Stimulated activated CD4-positive, alpha-beta T cell treated with anti-CD3 and anti-CD28 coated beads, Interleukin-2, amount 100 ng/mL, for 4 hours (primary cell): ENCODE results near the gene UBAP1L.
"Not testable (repeated sequence)": the region's sequence is repeated elsewhere in the genome, so short reads cannot be mapped to it uniquely, and the experiment has no call there.

Experiments used
- DNase-seq: peaks from one replicate; pipeline ENCODE4 v3.0.0-alpha.2; 2020; ENCODE audit warnings: low read depth

The UBAP1L gene

GRCh38 chr15:65115086-65115485, at the start of gene UBAP1L:
TSS of gene UBAP1L (minus strand) at chr15:65115200. CDS start at chr15:65106215, 8,985 bp downstream.
- DNase-seq, result no peak

- DNase-seq, result no peak
Observed at GRCh38 chr15:65164139-65164538, 49.1 kb upstream of the UBAP1L start.

GRCh38 chr15:65163041-65163440, 48.0 kb upstream of the UBAP1L start:
- DNase-seq, result no peak

- no peak for DNase-seq
Observed at GRCh38 chr15:65156692-65157091, 41.7 kb upstream of the UBAP1L start.

GRCh38 chr15:65154720-65155119, 39.7 kb upstream of the UBAP1L start:
- DNase-seq, result no peak

DNA sequence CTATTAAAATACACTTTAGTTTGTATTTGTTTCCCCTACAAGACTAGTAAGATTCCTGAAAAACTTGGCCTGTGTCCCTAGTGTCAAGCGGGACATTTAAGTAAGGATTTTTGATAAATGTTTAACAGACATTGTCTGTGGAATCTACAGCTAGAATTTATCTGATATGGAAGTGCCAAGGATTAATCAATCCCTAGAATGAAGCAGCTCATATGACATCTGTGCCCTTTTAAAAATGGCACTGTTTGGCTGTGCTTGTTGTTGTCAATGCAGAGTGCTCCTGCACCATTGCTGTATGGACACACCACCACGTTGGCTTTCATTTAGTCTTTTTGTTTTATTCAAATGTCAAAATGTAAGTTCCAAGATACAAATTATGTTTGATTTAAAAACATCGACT, 32.9 kb upstream of the UBAP1L start:
- DNase-seq, result no peak

DNA sequence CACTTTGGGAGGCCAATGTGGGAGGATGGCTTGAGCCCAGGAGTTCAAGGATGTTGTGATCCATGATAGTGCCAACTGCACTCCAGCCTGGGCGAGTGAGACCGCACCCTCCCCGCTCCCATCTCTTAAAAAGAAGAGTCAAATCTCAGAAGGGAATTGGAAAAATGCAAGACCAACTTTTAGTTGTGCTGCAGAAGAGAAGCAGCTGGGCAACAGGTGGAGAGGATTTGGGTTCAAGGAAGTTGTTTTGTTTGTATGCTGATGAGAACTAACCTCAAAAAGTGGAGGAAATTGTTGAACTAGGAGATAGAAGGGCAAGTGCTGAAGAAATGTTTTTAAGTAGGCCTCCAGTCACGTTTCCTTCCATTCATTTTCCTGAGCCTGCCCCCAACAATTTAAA, 31.4 kb upstream of the UBAP1L start:
- no peak for DNase-seq

GRCh38 chr15:65138631-65139030, 23.6 kb upstream of the UBAP1L start:
- DNase-seq, result not testable (repeated sequence)

GRCh38 chr15:65137893-65138292, 22.9 kb upstream of the UBAP1L start:
- not testable (repeated sequence) for DNase-seq

DNA sequence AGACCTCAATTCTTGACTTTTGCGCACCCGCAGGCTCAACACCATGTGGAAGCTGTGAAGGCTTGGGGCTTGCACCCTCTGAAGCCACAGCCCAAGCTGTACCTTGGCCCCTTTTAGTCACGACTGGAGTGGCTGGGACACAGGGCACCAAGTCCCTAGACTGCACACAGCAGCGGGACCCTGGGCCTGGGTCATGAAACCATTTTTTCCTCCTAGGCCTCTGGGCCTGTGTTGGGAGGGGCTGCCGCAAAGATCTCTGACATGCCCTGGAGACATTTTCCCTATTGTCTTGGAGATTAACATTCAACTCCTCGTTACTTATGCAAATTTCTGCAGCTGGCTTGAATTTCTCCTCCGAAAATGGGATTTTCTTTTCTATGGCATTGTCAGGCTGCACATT, 22.1 kb upstream of the UBAP1L start:
- not testable (repeated sequence) for DNase-seq

GRCh38 chr15:65134538-65134937, 19.5 kb upstream of the UBAP1L start:
- no peak for DNase-seq

DNA sequence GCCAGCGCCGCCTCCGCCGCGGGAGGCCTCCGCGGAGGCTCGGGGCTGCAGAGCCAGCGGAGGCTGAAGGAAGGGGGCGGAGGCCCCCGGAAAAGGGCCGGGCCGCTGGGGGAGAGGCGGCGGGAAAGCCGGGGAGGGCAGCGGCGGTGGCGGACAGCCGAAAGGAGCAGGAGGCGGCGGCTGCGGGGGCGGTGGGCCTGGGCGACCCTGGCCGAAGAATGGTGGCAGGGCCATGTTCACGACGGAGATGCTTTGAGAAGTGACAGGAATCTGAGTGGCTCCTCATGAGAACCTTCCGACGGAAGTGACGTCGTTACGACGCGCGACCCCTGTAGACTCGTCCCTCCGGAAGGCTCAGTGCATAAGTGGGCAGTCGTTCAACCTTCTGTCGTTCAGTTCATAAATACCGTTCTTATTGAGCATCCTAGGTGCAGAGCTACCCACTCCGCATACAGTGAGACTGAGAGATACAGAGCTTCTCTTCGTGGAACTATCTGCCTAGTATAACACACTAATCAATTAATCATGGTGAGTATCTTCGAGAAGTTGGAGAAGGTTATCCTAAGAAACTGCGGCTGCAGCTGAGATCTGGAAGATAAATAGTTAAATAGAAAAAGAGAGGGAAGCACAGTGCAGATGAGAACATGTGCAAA, 18.7 kb upstream of the UBAP1L start, which contains the start of gene PDCD7:
Gene PDCD7, minus strand, starts transcription at position 261 of the 653 bp plus-strand sequence. Its CDS starts 27 bp downstream, at position 234.
- peak; percentile 73 for DNase-seq

DNA sequence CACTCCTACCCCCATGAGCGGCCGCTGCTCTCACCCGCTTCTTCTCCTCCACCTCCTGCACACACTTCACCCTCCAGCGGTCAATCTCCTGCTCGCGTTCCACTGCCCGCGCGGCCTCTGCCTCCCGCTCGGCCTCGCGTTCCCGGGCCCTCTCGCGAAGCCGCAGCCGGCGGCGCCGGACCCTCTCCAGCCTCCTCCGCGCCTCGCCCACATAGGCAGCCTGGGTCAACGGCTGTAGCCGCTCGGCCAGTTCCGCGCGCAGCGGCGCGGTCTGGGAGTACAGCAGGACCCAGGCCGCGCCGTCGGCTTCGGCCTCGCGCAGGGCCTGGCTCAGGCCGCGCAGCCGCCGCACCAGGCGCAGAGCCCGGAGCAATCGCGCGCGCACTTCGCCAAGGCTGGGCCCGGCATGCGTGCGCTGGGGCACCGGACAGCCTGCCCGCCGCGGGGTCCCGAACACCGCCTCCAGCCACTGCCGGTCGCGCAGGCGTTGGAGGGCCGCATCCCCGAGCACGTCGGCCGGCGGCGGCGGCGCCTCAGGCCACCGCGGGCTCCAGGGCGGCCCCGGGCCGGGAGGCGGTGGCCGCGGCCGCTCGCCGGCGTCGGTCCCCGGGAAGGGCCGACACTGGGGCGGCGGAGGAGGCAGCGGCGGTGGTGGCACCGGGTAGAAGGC, 18.0 kb upstream of the UBAP1L start:
- DNase-seq, result no peak

GRCh38 chr15:65130941-65131340, 15.9 kb upstream of the UBAP1L start:
- no peak for DNase-seq

DNA sequence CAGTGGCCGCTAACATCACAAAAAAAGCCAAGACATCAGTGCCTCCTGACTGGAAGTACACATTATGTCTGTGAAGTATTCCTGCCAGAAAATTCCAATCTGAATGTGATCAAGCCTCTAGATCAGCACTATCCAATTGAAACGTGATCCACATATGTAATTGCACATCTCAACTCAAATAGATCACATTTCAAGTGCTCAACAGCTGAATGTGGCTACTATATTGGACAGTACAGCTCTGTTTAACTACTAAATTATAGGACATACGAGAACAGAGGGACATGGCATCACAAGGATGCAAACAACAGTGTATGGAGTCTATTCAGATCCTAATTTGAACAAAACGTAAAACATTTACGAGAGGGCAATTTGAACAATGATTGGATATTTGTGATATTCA, 542 bp upstream of the UBAP1L start:
- no peak for DNase-seq

DNA sequence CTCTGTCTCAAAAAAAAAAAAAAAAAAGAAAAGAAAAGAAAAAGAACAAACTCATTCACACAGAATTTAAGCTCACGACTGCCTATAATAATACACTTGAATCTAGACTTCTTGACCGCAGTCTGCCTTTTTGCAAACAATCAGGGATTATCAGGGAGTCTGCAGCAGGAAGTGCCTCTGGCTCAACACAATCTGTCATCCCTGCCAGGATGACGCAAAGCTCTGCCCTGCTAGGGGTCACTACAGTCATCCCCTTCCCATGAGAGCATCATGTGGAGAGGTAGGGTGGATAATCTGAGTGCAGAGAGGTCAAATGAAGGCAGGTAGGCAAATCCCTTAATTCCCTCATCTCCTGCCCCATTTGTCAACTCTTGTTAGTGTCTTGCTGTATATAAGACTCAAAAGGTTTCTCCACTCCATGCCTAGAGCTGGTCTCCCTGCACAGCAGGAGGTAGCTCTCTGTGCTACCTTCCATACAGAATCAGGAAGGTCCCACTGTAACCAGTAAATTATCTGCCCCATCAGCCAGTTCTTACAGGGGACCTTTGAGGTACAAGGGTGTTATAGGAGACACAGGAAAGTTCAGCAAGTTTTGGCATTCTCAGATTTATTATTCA, 4.2 kb downstream of the UBAP1L start:
- DNase-seq, result no peak

- no peak for DNase-seq
Observed at GRCh38 chr15:65106011-65106590, 8.9 kb downstream of the UBAP1L start.

- DNase-seq, result no peak
Observed at GRCh38 chr15:65105038-65105437, 10.0 kb downstream of the UBAP1L start.

DNA sequence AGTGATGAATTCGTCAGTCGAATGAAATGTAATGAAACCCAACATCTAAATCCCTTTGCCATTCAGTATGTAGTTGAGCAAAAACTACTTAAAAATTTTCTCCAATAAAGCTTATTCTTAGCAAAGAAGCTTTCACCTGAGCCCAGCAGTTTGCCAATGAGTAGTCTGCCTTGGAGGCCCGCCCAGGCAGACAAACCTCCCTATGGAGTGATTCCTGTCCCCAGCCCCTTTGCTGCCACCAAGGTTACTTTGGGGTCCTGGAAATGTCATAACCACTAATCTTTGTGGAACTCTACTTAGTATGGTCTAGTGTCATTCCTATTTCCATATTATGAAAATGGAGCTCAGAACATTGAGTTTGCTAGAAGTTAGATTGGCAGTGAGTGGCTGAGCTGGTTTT, 12.1 kb downstream of the UBAP1L start:
- DNase-seq, result no peak

GRCh38 chr15:65101891-65102708, 12.9 kb downstream of the UBAP1L start:
- no peak for DNase-seq

GRCh38 chr15:65101411-65101890, 13.5 kb downstream of the UBAP1L start:
- peak; percentile 12 for DNase-seq

- DNase-seq, result no peak
Observed at GRCh38 chr15:65100442-65100841, 14.6 kb downstream of the UBAP1L start.
